NCI-H2107 (cell line): ENCODE data around the gene ZNF236.
"Not testable (repeated sequence)": the region's sequence is repeated elsewhere in the genome, so short reads cannot be mapped to it uniquely, and the experiment has no call there.

Source experiments
- DNase-seq: peaks from one replicate; lab custom pipeline; 2025; lab: John Stamatoyannopoulos, UW

The ZNF236 gene

GRCh38 chr18:76822506-76823160 is at the start of gene ZNF236:
TSS of gene ZNF236 (plus strand) at chr18:76822557. CDS start at chr18:76822608, 51 bp downstream.
- DNase-seq = peak; percentile 64

DNA sequence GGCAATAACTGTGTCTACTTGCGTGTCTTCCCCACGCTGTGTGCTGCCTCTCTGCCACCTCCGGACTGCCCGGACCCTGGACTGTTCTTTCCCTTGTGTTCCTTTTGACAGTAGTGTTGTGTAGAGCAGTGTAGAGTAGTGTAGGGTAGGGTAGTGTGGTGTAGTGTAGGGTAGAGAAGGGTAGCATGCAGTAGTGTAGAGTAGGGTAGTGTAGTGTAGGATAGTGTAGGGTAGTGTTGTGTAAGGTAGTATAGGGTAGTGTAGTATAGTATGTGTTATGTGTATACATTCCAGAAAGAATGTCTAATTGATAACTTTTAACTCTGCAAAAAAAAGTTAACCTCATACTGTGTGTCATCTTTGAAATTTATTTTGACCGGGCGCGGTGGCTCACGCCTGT is 49.7 kb upstream of the ZNF236 start:
- DNase-seq = no peak

DNA sequence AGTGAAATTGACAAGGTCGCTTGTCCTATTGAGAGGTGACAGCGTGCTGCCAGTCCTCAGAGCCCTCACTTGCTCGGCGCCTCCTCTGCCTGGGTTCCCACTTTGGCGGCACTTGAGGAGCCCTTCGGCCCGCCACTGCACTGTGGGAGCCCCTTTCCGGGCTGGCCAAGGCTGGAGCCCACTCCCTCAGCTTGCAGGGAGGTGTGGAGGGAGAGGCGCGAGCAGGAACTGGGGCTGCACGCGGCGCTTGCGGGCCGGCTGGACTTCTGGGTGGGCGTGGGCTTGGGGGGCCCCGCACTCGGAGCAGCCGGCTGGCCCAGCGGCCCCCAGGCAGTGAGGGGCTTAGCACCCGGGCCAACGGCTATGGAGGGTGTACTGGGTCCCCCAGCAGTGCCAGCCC is 45.3 kb upstream of the ZNF236 start:
- DNase-seq = not testable (repeated sequence)

- DNase-seq = no peak
Observed at GRCh38 chr18:76783786-76784484, 38.4 kb upstream of the ZNF236 start.

- no peak for DNase-seq
Observed at GRCh38 chr18:76785872-76786271, 36.5 kb upstream of the ZNF236 start.

DNA sequence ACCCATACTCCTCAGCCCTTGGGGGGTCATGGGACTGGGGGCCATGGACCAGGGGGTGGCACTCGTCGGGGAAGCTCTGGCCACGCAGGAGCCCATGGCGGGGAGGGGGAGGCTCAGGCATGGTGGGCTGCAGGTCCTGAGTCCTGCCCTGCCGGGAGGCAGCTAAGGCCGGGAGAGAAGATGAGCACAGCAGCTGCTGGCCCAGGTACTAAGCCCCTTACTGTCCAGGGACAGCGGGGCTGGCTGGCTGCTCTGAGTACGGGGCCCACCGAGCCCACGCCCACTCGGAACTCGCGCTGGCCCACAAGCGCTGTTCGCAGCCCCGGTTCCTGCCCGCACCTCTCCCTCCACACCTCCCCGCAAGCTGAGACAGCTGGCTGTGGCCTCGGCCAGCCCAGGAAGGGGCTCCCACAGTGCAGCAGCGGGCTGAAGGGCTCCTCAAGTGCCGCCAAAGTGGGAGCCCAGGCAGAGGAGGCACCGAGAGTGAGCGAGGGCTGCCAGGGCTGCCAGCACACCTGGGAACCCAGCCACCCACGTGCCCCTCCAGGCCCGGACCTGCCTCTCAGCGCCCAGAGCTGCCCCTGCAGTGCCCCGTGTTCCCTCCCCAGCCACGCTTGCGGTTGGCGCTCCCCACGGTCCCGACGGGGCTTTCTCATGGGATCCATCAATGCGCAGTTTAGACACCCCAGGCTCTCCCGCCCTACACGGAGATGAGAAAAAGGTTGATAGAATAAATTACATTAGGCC is 33.6 kb upstream of the ZNF236 start:
- DNase-seq = no peak

GRCh38 chr18:76791106-76791505 is 31.3 kb upstream of the ZNF236 start:
- no peak for DNase-seq

GRCh38 chr18:76791642-76792041 is 30.7 kb upstream of the ZNF236 start:
- DNase-seq = no peak

DNA sequence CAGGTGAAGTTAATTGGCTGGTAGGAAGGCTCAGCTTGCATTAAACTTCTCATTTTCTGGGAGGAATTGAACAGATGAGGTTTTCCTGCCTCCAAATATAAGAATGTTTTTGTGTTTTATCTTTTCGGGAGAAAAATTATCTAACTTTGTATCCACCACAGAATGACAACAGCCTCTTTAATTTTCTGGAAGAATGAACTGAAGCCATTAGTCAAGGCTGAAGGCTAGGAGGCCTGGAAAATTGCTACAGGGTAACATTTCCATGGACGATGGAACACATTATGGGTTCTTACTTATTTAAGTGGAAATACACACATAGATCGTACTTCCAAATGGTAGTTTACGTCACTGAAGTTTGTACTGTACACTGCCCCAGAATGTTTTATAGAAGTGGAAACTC is 28.0 kb upstream of the ZNF236 start:
- no peak for DNase-seq

DNA sequence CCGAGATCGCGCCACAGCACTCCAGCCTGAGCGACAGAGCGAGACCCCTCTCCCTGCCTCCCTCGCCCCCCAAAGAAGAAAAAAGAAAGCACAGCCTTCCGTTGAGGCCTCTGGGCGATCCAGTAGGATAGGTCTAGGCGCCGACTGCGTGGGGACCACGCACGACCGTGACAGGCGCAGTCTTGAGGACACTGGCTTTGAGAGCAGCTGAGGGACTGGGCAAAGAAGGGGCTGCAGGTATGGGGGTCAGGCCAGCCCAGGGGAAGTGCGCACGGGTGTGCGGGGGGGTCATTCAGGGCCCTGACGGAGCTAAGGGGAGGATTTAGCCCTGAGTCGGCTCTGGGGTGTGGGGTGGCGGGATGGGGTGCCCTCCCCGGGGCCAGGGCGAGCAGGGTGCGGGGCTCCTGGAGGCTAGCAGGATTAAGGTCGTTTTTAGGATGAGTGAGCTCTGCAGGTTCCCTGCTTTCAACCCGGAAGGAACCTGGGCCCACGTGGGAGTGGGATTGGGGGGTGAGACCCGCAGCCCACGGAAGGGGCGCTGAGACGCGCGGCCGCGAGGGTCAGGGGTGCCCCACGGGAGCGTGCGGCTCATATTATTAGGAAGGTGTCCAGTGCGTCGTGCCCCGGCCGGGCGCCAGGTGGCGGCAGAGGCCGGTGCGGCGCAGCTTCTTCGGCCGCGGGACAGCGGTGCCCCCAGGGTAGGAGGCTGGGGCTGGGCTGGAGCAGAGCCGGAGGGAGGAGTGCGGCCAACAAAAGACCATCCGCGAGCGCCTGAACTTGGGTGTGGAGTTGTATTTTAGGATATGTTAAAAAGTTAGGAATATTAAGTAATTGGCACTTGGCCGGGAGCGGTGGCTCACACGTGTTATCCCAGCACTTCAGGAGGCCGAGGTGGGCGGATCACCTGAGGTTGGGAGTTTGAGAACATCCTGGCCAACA is 20.5 kb upstream of the ZNF236 start:
- DNase-seq = peak; percentile 16

- DNase-seq = no peak
Observed at GRCh38 chr18:76803413-76803812, 18.9 kb upstream of the ZNF236 start.

DNA sequence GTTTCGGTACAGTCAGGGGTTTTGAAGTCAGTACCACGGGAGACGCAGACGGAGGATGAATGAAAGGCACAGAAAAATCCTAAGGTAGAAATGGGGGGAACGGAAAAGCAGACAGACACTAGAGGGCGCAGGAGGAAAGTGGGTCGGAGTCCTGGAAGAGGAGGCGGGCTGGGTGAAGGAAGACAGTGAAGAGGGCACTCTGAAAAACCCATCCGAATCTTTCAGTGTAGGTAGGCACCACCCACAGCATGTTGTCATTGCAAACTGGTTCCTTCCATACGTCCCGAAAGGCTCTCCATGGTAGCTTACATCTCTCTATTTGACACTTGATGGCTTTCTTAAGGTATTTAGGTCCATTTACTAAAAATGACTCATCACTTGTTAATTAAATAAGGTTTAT is 18.5 kb upstream of the ZNF236 start:
- peak; percentile 58 for DNase-seq

DNA sequence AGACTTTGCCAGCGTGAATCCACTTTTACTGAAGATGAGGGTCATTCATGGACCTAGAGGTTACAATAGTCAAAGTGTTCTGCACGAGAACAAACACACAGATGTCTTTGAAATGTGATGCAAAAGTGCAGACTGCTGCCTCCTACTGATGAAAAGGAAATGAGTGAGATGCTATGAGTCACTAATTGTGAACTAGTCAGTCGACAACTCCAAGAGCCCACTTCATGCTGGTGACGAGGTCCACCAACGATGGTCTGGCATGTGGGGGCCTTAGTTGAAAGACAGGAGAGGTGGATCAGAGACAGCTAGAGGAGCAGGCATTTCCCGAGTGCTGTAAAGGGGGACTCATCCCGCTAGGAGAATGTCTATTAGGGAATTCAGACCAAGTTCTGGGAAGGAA is 17.1 kb upstream of the ZNF236 start:
- DNase-seq = no peak

- no peak for DNase-seq
Observed at GRCh38 chr18:76806301-76806700, 16.1 kb upstream of the ZNF236 start.

DNA sequence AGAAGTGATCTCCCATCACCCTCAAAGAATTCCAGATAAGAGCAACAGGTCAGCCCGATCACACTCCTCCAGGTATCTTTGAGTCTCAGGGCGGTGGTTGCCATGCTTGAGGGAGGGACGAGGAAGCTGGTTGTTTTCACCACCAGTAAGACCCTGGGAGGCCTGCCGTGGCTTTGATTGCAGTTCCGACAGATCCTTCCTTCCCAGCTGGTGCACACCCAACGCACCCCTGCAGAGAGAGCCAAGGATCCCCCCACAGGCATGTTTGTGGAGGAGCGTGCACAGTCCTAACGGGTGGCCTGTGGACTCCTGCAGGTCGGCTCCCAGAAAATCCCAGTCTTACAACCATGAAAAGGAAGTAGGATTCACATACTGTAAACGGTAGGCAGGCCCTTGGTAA is 13.8 kb upstream of the ZNF236 start:
- DNase-seq = no peak

- DNase-seq = not testable (repeated sequence)
Observed at GRCh38 chr18:76811530-76811929, 10.8 kb upstream of the ZNF236 start.

DNA sequence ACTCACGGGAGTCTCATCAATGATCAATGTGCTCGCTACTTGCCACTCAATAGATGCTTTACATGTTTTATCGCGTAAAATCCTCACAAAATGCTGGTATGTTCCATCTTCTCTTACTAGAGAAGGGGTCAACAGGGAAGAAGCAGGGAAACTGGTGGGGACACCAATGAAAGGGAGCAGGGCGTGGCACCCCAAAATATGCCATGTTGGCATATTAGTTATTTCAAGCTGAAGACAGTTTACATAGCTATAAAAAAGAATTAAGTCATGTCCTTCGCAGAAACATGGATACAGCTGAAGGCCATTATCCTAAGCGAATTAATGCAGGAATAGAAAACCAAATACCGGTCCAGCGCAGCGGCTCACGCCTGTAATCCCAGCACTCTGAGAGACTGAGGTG is 8.1 kb upstream of the ZNF236 start:
- DNase-seq = no peak

DNA sequence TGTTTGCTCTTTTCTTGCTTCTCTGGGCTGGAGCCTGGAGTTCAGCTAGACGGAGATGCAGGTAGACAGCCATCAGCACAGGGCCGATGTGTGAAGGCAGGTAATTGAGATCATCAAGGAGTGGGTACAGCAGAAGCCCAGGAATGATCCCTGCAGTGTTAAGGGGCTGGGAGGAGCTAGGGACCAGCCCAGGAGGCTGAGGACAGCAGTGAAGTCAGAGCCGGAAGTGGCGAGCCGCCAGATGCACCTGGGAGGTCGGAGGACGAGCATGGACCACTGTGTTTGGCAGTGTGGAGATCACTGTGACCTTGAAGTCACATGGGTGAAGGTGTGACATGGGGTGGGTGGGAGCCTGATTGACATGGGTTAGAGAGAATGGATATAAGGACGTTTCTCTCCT is 6.2 kb upstream of the ZNF236 start:
- no peak for DNase-seq

DNA sequence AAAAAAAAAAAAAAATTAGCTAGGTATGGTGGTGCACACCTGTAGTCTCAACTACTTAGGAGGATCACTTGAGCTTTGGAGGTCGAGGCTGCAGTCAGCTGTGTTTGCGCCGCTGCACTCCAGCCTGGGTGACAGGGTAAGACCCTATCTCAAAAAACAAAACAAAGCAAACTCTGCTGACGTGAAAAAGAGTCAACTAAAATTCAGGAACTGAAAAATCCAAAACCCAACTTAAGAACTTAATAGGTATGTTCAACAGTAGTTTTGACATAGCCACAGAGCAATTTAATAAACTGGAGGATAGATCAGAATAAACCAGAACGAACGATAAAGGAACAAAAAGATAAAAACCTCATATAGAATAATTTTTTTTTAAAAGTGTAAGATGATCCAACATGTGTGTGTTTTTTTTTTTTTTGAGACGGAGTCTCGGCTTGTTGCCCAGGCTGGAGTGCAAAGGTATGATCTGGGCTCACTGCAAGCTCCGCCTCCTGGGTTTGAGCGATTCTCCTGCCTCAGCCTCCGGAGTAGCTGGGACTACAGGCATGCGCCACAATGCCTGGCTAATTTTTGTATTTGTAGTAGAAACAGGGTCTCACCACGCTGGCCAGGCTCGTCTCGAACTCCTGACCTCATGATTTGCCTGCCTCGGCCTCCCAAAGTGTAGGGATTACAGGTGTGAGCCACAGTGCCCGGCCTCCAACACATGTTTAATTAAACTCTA is 4.3 kb upstream of the ZNF236 start:
- no peak for DNase-seq

DNA sequence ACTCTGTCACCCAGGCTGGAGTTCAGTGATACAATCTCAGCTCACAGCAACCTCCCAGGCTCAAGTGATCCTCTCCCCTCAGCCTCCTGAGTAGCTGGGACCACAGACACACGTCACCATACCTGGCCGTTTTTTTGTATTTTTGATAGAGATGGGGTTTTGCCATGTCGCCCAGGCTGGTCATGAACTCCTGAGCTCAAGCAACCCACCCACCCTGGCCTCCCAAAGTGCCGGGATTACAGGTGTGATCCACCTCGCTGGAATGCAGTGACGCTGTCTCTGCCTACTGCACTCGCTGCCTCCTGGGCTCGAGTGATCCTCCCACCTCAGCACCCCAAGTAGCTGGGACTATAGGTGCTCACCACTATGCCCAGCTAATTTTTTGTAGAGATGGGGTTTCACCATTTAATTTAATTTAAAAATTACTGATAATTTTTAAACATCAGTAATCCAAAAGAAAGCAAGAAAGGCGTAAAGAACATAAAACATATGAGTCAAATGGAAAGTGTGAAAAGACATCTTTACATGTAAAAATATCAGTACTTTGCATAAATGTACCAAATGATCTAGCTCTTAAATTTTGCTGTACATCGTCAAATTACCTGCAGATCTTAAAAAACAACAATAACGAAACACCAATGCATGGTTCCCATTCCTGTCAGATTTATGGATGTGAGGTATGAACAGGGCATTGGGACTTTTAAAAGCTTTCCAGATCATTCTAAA is 2.8 kb upstream of the ZNF236 start:
- no peak for DNase-seq
